Stomach (tissue), 9 donors: Measurements from ENCODE around the gene SEMA3A. TPM values are rescaled to one million over a fixed set of nuclear protein-coding genes. Genes with fewer than 3 reads are reported as not detected.

Experiments used
- DNase-seq, 2 donors: peaks; one replicate each; pipeline versions ENCODE4 v3.0.0 to v3.0.0-alpha.2; 2013 to 2019
- H3K27ac ChIP-seq, 5 donors: fragments of 200-600 bp in 4 of 5; sonication (generic) in 4 of 5; one replicate each; pipeline ENCODE4 v1.5.1; 2013 to 2019; ENCODE audit warnings: mild to moderate bottlenecking in 1 of 5, moderate library complexity in 1 of 5
- H3K27me3 ChIP-seq, 3 donors: fragments of 200-600 bp; sonication (generic); one replicate each; pipeline ENCODE4 v1.5.1; 2017 to 2019; ENCODE audit warnings: mixed run types in 1 of 3
- H3K36me3 ChIP-seq, 4 donors: fragments of 200-600 bp; sonication (generic); 1 replicate in 3 of 4; 2 replicates in 1 of 4; pipeline ENCODE4 v1.5.1; 2016 to 2019
- H3K4me1 ChIP-seq, 4 donors: fragments of 200-600 bp; sonication (generic); one replicate each; pipeline ENCODE4 v1.5.1; 2016 to 2019
- H3K4me3 ChIP-seq, 4 donors: fragments of 200-600 bp; sonication (generic) in 3 of 4; one replicate each; pipeline ENCODE4 v1.5.1; 2016 to 2019; ENCODE audit warnings: mild to moderate bottlenecking in 1 of 4
- H3K9me3 ChIP-seq, 4 donors: fragments of 200-600 bp; sonication (generic); one replicate each; pipeline ENCODE4 v1.5.1; 2016 to 2019
- CTCF ChIP-seq, 7 experiments: fragments of 450-650 bp in 4 of 7; fragments of 200-600 bp in 3 of 7; sonication (generic) in 3 of 7; IDR thresholded peaks; one replicate each; pipeline ENCODE4 v1.5.1; 2016 to 2019; ENCODE audit warnings: antibody characterized with exemption in 7 of 7, control low read depth in 2 of 7, mild to moderate bottlenecking in 1 of 7
- EP300 ChIP-seq: sonication (generic); formaldehyde crosslinking; IDR thresholded peaks from one replicate; pipeline ENCODE4 v1.6.1; 2017; ENCODE audit warnings: antibody characterized with exemption
- POLR2A ChIP-seq, 4 donors: fragments of 450-650 bp; IDR thresholded peaks; one replicate each; pipeline ENCODE4 v1.6.1; 2016; ENCODE audit warnings: antibody characterized with exemption in 4 of 4, control low read depth in 2 of 4, mild to moderate bottlenecking in 1 of 4, moderate library complexity in 1 of 4
- POLR2AphosphoS5 ChIP-seq, 3 donors: sonication (generic); formaldehyde crosslinking; IDR thresholded peaks; one replicate each; pipeline ENCODE4 v1.6.1; 2016; ENCODE audit warnings: antibody characterized with exemption in 3 of 3
- WGBS, 5 donors: extraction: QIAGEN DNeasy Blood & Tissue Kit in 3 of 5; methylation state at CpG; one replicate each; pipeline versions ENCODE4 v1.1.5 to v1.1.7; 2013 to 2018; 5-methylcytosine and 5-hydroxymethylcytosine counted together
- intact Hi-C: fragments of 100-400 bp; cut with DNase I; formaldehyde crosslinking; loops from one replicate; pipeline ENCODE4 v1.15.1; 2023; ENCODE audit warnings: low total_unique reads
- polyA plus RNA-seq, 3 donors: library from polyadenylated mRNA; stranded (reverse); fragments of 200-250 nt; gene quantifications; one replicate each; pipeline ENCODE4 v1.2.3, GENCODE V29; 2013
- total RNA-seq, 5 donors: library from RNA; depleted of rRNA; stranded (reverse); fragments of >200 nt; gene quantifications; one replicate each; pipeline versions ENCODE4 v1.1.0 to v1.2.3, GENCODE V29; 2014 to 2016
- donor health status: healthy with polysubstance abuse.
- donor health status: Bipolar disorder and iron deficiency.
- donor health status: healthy.

SEMA3A gene
- total and polyA plus RNA-seq, 8 donors = 0.31 to 34.8 (median 2.8) TPM

DNA sequence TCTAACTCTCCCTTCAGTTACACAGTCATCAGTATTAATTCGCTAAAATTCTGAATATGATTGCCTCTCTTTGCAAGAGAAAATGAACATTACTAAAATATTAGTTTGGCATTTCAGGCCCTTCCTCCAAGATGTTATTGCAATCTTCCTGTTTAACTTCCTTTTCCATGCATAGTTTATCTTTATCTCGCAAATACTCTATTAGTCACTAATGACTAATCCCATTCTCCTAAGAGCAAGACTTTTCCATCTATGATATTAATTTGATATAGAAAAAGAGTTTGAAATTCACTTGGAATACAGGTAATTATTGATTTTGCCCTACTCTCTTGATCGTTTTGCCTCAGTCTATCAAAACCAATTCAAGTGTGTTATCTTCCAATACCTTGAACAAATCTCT, 41.8 kb upstream of the SEMA3A start:
- intact Hi-C loops = no loop called here
- no peak overlapping the region for H3K4me3 ChIP-seq
- H3K27me3 ChIP-seq = no peaks in the 10 kb centered on the region
- WGBS, 5 donors = 64 to 74% (median 72%) methylated on average over 3 of the region's 3 CpGs
- DNase-seq = no peak
- H3K27ac ChIP-seq = no peak overlapping the region
- TF ChIP-seq CTCF (IDR thresholded peaks at IDR 0.05) (no peak), POLR2AphosphoS5 (IDR thresholded peaks at IDR 0.05) (no peak), EP300 (no peak), POLR2A (IDR thresholded peaks at IDR 0.05) (no peak)
- peaks cover 0 to 7% (median 0%) of the 10 kb centered on the region in 4 donors for H3K9me3 ChIP-seq
- H3K36me3 ChIP-seq = no peaks in the 10 kb centered on the region
- H3K4me1 ChIP-seq = peaks cover 0 to 3% (median 0%) of the 10 kb centered on the region in 4 donors

- Histone ChIP-seq H3K27ac (no peak overlapping the region), H3K36me3 (no peaks in the 10 kb centered on the region), H3K4me3 (no peak overlapping the region), H3K27me3 (no peaks in the 10 kb centered on the region), H3K9me3 (no peaks in the 10 kb centered on the region), H3K4me1 (peaks cover 0 to 3% (median 0%) of the 10 kb centered on the region in 4 donors)
- intact Hi-C loops = no loop called here
- 24 to 45% (median 33%) methylated on average over 1 of the region's 1 CpG for WGBS, 5 donors
- DNase-seq = no peak
- TF ChIP-seq EP300 (no peak), POLR2AphosphoS5 (IDR thresholded peaks at IDR 0.05) (no peak), CTCF (IDR thresholded peaks at IDR 0.05) (no peak), POLR2A (IDR thresholded peaks at IDR 0.05) (no peak)
Observed at GRCh38 chr7:84232646-84233045, 38.1 kb upstream of the SEMA3A start.

- H3K27me3 ChIP-seq = no peaks in the 10 kb centered on the region
- no peaks in the 10 kb centered on the region for H3K9me3 ChIP-seq
- DNase-seq = no peak
- H3K4me3 ChIP-seq = no peak overlapping the region
- TF ChIP-seq CTCF (IDR thresholded peaks at IDR 0.05) = no peak
- TF ChIP-seq POLR2AphosphoS5 (IDR thresholded peaks at IDR 0.05) = no peak
- no peak for TF ChIP-seq POLR2A (IDR thresholded peaks at IDR 0.05)
- no peak for TF ChIP-seq EP300
- intact Hi-C loops = no loop called here
- H3K4me1 ChIP-seq = peaks cover 0 to 3% (median 0%) of the 10 kb centered on the region in 4 donors
- no peaks in the 10 kb centered on the region for H3K36me3 ChIP-seq
- H3K27ac ChIP-seq = no peak overlapping the region
Observed at GRCh38 chr7:84231157-84231556, 36.6 kb upstream of the SEMA3A start.

GRCh38 chr7:84230491-84230890, 35.9 kb upstream of the SEMA3A start:
- no peaks in the 10 kb centered on the region for H3K9me3 ChIP-seq
- H3K4me3 ChIP-seq = no peak overlapping the region
- intact Hi-C loops = no loop called here
- TF ChIP-seq POLR2AphosphoS5 (IDR thresholded peaks at IDR 0.05) (no peak), CTCF (IDR thresholded peaks at IDR 0.05) (no peak), POLR2A (IDR thresholded peaks at IDR 0.05) (no peak), EP300 (no peak)
- no peak overlapping the region for H3K27ac ChIP-seq
- H3K27me3 ChIP-seq = no peaks in the 10 kb centered on the region
- H3K36me3 ChIP-seq = no peaks in the 10 kb centered on the region
- peaks cover 0 to 3% (median 0%) of the 10 kb centered on the region in 4 donors for H3K4me1 ChIP-seq
- 82 to 91% (median 84%) methylated on average over 3 of the region's 3 CpGs for WGBS, 5 donors
- DNase-seq = no peak
